Measurements from ENCODE around the gene SPEM3. TPM values are rescaled to one million over a fixed set of nuclear protein-coding genes. Genes with fewer than 3 reads are reported as not detected.
A peak's percentile ranks its signal among the peaks of the same experiment; 100 is the strongest.

SPEM3 gene
- total RNA-seq, 1 donor, result not detected

DNA sequence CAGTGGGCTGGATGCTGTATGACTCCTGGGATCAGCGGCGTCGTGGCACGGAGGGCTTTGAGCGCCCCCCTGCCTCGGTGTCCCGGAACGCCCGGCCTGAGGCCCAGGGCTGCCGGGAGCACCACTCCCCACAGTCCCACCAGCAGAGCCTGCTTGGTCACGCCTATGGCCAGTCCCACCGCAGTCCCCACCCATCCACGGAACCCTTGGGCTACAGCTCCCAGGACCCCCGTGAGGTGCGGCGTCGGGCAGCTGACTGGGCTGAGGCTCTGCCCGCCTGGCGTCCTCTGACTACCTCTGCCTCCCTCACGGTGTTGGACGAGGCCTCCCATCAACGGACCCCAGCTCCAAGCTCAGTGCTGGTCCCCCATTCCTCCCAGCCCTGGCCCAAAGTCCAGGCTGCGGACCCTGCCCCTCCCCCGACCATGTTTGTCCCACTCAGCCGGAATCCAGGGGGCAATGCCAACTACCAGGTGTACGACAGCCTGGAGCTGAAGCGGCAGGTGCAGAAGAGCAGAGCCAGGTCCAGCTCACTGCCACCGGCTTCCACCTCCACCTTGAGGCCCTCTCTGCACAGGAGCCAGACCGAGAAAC is 1.7 kb upstream of the SPEM3 start:
- TF ChIP-seq, protein P1, sequence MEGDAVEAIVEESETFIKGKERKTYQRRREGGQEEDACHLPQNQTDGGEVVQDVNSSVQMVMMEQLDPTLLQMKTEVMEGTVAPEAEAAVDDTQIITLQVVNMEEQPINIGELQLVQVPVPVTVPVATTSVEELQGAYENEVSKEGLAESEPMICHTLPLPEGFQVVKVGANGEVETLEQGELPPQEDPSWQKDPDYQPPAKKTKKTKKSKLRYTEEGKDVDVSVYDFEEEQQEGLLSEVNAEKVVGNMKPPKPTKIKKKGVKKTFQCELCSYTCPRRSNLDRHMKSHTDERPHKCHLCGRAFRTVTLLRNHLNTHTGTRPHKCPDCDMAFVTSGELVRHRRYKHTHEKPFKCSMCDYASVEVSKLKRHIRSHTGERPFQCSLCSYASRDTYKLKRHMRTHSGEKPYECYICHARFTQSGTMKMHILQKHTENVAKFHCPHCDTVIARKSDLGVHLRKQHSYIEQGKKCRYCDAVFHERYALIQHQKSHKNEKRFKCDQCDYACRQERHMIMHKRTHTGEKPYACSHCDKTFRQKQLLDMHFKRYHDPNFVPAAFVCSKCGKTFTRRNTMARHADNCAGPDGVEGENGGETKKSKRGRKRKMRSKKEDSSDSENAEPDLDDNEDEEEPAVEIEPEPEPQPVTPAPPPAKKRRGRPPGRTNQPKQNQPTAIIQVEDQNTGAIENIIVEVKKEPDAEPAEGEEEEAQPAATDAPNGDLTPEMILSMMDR (IDR thresholded peaks at IDR 0.05; ENCODE audit: insufficient read depth, low read depth, low read length), result no peak

DNA sequence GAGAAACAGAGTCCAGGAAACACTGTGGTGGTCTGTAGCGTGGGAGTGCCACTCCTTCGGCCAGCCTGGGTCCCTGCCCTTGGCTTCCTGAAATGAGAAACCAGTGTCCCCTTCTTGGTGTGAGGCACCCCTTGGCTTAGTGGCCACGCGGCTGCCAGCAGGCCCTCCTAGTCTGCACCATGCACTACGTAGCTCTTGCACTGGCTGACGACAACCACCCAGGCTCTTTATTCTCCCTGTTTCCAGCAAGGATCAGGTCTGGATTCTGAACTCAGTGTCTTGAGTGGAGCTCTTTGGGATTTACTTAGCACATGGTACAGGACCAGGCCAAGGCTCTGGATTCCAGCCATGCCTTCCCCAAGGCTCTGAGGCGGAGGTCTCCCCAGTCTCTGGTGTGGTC is 1.1 kb upstream of the SPEM3 start:
- no peak overlapping the region for H3K4me3 ChIP-seq (ENCODE audit: low read depth, low read length)
- no peak for DNase-seq (ENCODE audit: low read depth)
- TF ChIP-seq, protein P1 (IDR thresholded peaks at IDR 0.05; ENCODE audit: insufficient read depth, low read depth, low read length), result no peak

More for the DNA sequence above, 1.7 kb upstream of the SPEM3 start:
- no peak for DNase-seq (ENCODE audit: low read depth)
- no peak overlapping the region for H3K4me3 ChIP-seq (ENCODE audit: low read depth, low read length)

DNA sequence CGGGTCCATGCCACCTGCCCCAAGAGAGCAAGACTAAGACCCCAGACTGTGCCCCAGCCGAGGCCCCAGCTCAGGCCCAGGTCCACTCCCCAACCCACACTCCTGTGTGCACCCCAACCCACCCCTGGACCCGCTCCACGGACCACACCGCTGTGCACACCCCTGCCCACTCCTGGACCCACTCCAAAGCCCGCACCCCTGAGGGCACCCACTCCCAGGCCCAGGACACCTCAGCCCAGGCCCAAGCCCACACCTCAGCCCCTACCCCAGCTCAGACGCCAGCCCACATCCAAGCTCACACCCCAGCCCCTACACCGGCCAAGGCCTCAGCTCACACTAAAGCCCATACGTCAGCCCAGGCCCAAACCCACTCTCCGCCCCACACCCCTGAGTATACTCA is 1.1 kb downstream of the SPEM3 start:
- DNase-seq (ENCODE audit: low read depth), result no peak
- TF ChIP-seq, protein P1 (IDR thresholded peaks at IDR 0.05; ENCODE audit: insufficient read depth, low read depth, low read length), result no peak
- H3K4me3 ChIP-seq (ENCODE audit: low read depth, low read length), result no peak overlapping the region

DNA sequence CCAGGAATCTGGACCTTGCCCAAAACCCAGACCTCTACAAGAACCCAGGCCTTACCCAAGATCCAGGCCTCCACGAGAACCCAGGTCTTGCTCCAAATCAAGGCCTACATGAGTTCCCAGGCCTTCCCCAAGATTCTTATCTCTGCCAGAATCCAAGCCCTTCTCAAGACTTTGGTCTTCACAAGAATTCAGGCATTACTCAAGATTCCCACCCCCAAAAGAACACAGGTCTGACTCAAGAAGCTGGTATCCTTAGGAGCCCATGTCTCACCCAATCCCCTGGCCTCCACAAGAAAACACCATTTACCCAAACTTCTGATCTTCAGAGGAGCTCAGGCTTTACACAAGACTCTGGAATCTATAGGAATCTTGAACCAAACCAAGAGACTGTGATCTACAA is 2.6 kb downstream of the SPEM3 start:
- TF ChIP-seq, protein P1 (IDR thresholded peaks at IDR 0.05; ENCODE audit: insufficient read depth, low read depth, low read length), result no peak
- no peak for DNase-seq (ENCODE audit: low read depth)
- H3K4me3 ChIP-seq (ENCODE audit: low read depth, low read length), result no peak overlapping the region

DNA sequence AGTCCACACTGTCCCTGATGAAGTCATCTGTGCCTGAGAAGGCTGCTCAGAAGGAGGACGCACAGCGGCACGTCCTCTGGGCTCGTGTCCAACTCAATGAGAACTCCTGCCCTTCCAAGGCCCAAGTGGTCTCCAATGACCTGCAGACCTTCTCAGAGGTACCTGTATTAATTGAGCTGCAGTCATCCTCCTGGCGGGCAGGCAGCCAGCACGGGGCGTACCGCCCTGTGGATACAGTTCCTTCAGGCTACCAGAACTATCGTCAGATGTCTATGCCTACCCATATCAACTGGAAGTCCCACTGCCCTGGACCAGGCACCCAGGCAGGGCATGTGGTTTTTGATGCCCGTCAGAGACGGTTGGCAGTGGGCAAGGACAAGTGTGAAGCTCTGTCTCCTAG is 3.6 kb downstream of the SPEM3 start:
- DNase-seq (ENCODE audit: low read depth), result no peak
- TF ChIP-seq, protein P1 (IDR thresholded peaks at IDR 0.05; ENCODE audit: insufficient read depth, low read depth, low read length), result no peak
- H3K4me3 ChIP-seq (ENCODE audit: low read depth, low read length), result no peak overlapping the region

DNA sequence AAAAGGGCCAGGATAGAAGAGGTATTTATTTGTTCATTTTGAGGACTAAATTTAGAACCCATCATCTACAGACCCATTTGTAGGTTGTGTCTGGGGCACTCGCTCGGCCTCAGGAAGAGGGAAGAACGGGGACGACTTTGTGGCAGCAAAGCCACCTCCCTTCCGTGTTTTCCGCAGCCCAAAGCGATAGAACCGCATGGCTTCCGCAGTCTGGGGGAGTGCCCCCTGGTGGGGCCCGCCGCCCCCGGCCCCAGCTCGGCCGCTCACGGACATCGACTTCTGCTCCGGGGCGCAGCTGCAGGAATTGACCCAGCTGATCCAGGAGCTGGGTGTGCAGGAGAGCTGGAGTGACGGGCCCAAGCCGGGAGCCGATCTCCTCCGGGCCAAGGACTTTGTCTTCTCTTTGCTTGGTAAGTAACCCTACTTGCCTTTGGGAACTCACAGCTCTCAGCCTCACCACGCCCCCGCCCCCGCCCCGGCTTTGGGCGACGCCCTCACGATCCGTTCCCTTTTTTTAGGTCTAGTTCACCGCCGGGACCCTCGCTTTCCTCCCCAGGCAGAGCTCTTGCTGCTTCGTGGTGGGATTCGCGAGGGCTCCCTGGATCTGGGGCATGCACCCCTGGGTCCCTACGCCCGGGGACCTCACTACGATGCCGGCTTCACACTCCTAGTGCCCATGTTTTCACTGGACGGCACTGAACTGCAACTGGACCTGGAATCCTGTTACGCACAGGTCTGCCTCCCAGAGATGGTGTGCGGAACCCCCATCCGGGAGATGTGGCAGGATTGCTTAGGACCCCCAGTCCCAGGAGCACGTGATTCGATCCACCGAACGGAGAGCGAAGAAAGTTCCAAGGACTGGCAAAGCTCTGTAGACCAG is 7.3 kb downstream of the SPEM3 start:
- H3K4me3 ChIP-seq (ENCODE audit: low read depth, low read length), result peak overlapping the region; percentile 69
- TF ChIP-seq, protein P1 (IDR thresholded peaks at IDR 0.05; ENCODE audit: insufficient read depth, low read depth, low read length), result peak; percentile 14
- peak; percentile 24 for DNase-seq (ENCODE audit: low read depth)

All from fibroblast of villous mesenchyme (primary cell).